Stomach (tissue), 9 donors: ENCODE results near the gene GZF1. TPM values are rescaled to one million over a fixed set of nuclear protein-coding genes. Genes with fewer than 3 reads are reported as not detected.

Experiments
- DNase-seq, 2 donors: peaks; one replicate each; pipeline versions ENCODE4 v3.0.0 to v3.0.0-alpha.2; 2013 to 2019
- H3K27ac ChIP-seq, 5 donors: fragments of 200-600 bp in 4 of 5; sonication (generic) in 4 of 5; one replicate each; pipeline ENCODE4 v1.5.1; 2013 to 2019; ENCODE audit warnings: mild to moderate bottlenecking in 1 of 5, moderate library complexity in 1 of 5
- H3K27me3 ChIP-seq, 3 donors: fragments of 200-600 bp; sonication (generic); one replicate each; pipeline ENCODE4 v1.5.1; 2017 to 2019; ENCODE audit warnings: mixed run types in 1 of 3
- H3K36me3 ChIP-seq, 4 donors: fragments of 200-600 bp; sonication (generic); 1 replicate in 3 of 4; 2 replicates in 1 of 4; pipeline ENCODE4 v1.5.1; 2016 to 2019
- H3K4me1 ChIP-seq, 4 donors: fragments of 200-600 bp; sonication (generic); one replicate each; pipeline ENCODE4 v1.5.1; 2016 to 2019
- H3K4me3 ChIP-seq, 4 donors: fragments of 200-600 bp; sonication (generic) in 3 of 4; one replicate each; pipeline ENCODE4 v1.5.1; 2016 to 2019; ENCODE audit warnings: mild to moderate bottlenecking in 1 of 4
- H3K9me3 ChIP-seq, 4 donors: fragments of 200-600 bp; sonication (generic); one replicate each; pipeline ENCODE4 v1.5.1; 2016 to 2019
- CTCF ChIP-seq, 7 experiments: fragments of 450-650 bp in 4 of 7; fragments of 200-600 bp in 3 of 7; sonication (generic) in 3 of 7; IDR thresholded peaks; one replicate each; pipeline ENCODE4 v1.5.1; 2016 to 2019; ENCODE audit warnings: antibody characterized with exemption in 7 of 7, control low read depth in 2 of 7, mild to moderate bottlenecking in 1 of 7
- EP300 ChIP-seq: sonication (generic); formaldehyde crosslinking; IDR thresholded peaks from one replicate; pipeline ENCODE4 v1.6.1; 2017; ENCODE audit warnings: antibody characterized with exemption
- POLR2A ChIP-seq, 4 donors: fragments of 450-650 bp; IDR thresholded peaks; one replicate each; pipeline ENCODE4 v1.6.1; 2016; ENCODE audit warnings: antibody characterized with exemption in 4 of 4, control low read depth in 2 of 4, mild to moderate bottlenecking in 1 of 4, moderate library complexity in 1 of 4
- POLR2AphosphoS5 ChIP-seq, 3 donors: sonication (generic); formaldehyde crosslinking; IDR thresholded peaks; one replicate each; pipeline ENCODE4 v1.6.1; 2016; ENCODE audit warnings: antibody characterized with exemption in 3 of 3
- WGBS, 5 donors: extraction: QIAGEN DNeasy Blood & Tissue Kit in 3 of 5; methylation state at CpG; one replicate each; pipeline versions ENCODE4 v1.1.5 to v1.1.7; 2013 to 2018; 5-methylcytosine and 5-hydroxymethylcytosine counted together
- intact Hi-C: fragments of 100-400 bp; cut with DNase I; formaldehyde crosslinking; loops from one replicate; pipeline ENCODE4 v1.15.1; 2023; ENCODE audit warnings: low total_unique reads
- polyA plus RNA-seq, 3 donors: library from polyadenylated mRNA; stranded (reverse); fragments of 200-250 nt; gene quantifications; one replicate each; pipeline ENCODE4 v1.2.3, GENCODE V29; 2013
- total RNA-seq, 5 donors: library from RNA; depleted of rRNA; stranded (reverse); fragments of >200 nt; gene quantifications; one replicate each; pipeline versions ENCODE4 v1.1.0 to v1.2.3, GENCODE V29; 2014 to 2016
- donor health status: healthy with polysubstance abuse.
- donor health status: Bipolar disorder and iron deficiency.
- donor health status: healthy.

The GZF1 gene
- total and polyA plus RNA-seq, 8 donors = 2.9 to 19.7 (median 8.6) TPM

GRCh38 chr20:23337312-23337711, 24.7 kb upstream of the GZF1 start:
- Histone ChIP-seq H3K4me1 (peaks cover 0 to 5% (median 0%) of the 10 kb centered on the region in 4 donors), H3K27ac (no peak overlapping the region), H3K27me3 (peaks cover 0 to 5% (median 0%) of the 10 kb centered on the region in 3 donors), H3K4me3 (no peak overlapping the region), H3K36me3 (no peaks in the 10 kb centered on the region), H3K9me3 (no peaks in the 10 kb centered on the region)
- no peak for TF ChIP-seq POLR2A (IDR thresholded peaks at IDR 0.05)
- intact Hi-C loops = no loop called here
- DNase-seq = no peak

GRCh38 chr20:23339986-23340385, 22.0 kb upstream of the GZF1 start:
- Histone ChIP-seq H3K4me3 (no peak overlapping the region), H3K36me3 (no peaks in the 10 kb centered on the region), H3K27me3 (peaks cover 0 to 5% (median 0%) of the 10 kb centered on the region in 3 donors), H3K27ac (no peak overlapping the region), H3K9me3 (no peaks in the 10 kb centered on the region), H3K4me1 (peaks cover 0 to 5% (median 0%) of the 10 kb centered on the region in 4 donors)
- no peak for DNase-seq
- 79 to 93% (median 80%) methylated on average over 8 to 13 of the region's 13 CpGs for WGBS, 5 donors
- intact Hi-C loops = loop anchor here (5.0 kb wide), 2 partner anchors 293 to 643 kb away; partner anchors contain the start of gene THBD
- no peak for TF ChIP-seq POLR2AphosphoS5 (IDR thresholded peaks at IDR 0.05)
- TF ChIP-seq EP300 = no peak
- no peak for TF ChIP-seq POLR2A (IDR thresholded peaks at IDR 0.05)
- TF ChIP-seq CTCF (IDR thresholded peaks at IDR 0.05) = no peak

- no peaks in the 10 kb centered on the region for H3K36me3 ChIP-seq
- H3K4me3 ChIP-seq = no peak overlapping the region
- WGBS, 5 donors = 22 to 32% (median 23%) methylated on average over 9 of the region's 9 CpGs
- no peaks in the 10 kb centered on the region for H3K9me3 ChIP-seq
- peaks cover 0 to 5% (median 0%) of the 10 kb centered on the region in 4 donors for H3K4me1 ChIP-seq
- peaks cover 0 to 5% (median 0%) of the 10 kb centered on the region in 3 donors for H3K27me3 ChIP-seq
- intact Hi-C loops = loop anchor here (5.0 kb wide), 2 partner anchors 293 to 643 kb away; partner anchors contain the start of gene THBD
- H3K27ac ChIP-seq = no peak overlapping the region
- DNase-seq = peak; percentile 67 to 86
- no peak for TF ChIP-seq EP300
- no peak for TF ChIP-seq POLR2AphosphoS5 (IDR thresholded peaks at IDR 0.05)
- no peak for TF ChIP-seq POLR2A (IDR thresholded peaks at IDR 0.05)
- TF ChIP-seq CTCF (IDR thresholded peaks at IDR 0.05) = peak in 5 of 7 experiments; percentile 33 to 59 (median 48)
Observed at GRCh38 chr20:23340524-23340923, 21.5 kb upstream of the GZF1 start.

GRCh38 chr20:23341073-23341472, 20.9 kb upstream of the GZF1 start:
- TF ChIP-seq POLR2AphosphoS5 (IDR thresholded peaks at IDR 0.05) = no peak
- no peak for TF ChIP-seq EP300
- no peak for TF ChIP-seq CTCF (IDR thresholded peaks at IDR 0.05)
- no peak for TF ChIP-seq POLR2A (IDR thresholded peaks at IDR 0.05)
- DNase-seq = no peak
- intact Hi-C loops = loop anchor here (5.0 kb wide), 2 partner anchors 294 to 644 kb away; partner anchors contain the start of gene THBD
- no peaks in the 10 kb centered on the region for H3K36me3 ChIP-seq
- WGBS, 5 donors = 50 to 73% (median 64%) methylated on average over 2 of the region's 2 CpGs
- H3K4me1 ChIP-seq = peaks cover 0 to 5% (median 0%) of the 10 kb centered on the region in 4 donors
- H3K4me3 ChIP-seq = no peak overlapping the region
- peaks cover 0 to 5% (median 0%) of the 10 kb centered on the region in 3 donors for H3K27me3 ChIP-seq
- no peak overlapping the region for H3K27ac ChIP-seq
- H3K9me3 ChIP-seq = no peaks in the 10 kb centered on the region

- Histone ChIP-seq H3K4me3 (no peak overlapping the region), H3K27me3 (peaks cover 0 to 5% (median 0%) of the 10 kb centered on the region in 3 donors), H3K27ac (no peak overlapping the region), H3K9me3 (no peaks in the 10 kb centered on the region), H3K4me1 (peaks cover 0 to 5% (median 0%) of the 10 kb centered on the region in 4 donors), H3K36me3 (no peaks in the 10 kb centered on the region)
- WGBS, 5 donors = 92 to 100% (median 96%) methylated on average over 1 of the region's 1 CpG
- intact Hi-C loops = loop anchor here (5.0 kb wide), 2 partner anchors 296 to 646 kb away; partner anchors contain the start of gene THBD
- TF ChIP-seq POLR2A (IDR thresholded peaks at IDR 0.05) (no peak), EP300 (no peak)
- no peak for DNase-seq
Observed at GRCh38 chr20:23343590-23343989, 18.4 kb upstream of the GZF1 start.
